HG02973 (cell line): ENCODE measurements around the gene PRX.
"Not testable (repeated sequence)": the region's sequence is repeated elsewhere in the genome, so short reads cannot be mapped to it uniquely, and the experiment has no call there.

Experiments used
- ATAC-seq: cut with Tn5 transposase; IDR thresholded peaks from one replicate; pipeline ENCODE4 v1.9.1; 2021; ENCODE audit warnings: moderate library complexity; ENCODE audit not compliant: unreplicated experiment

The PRX gene

GRCh38 chr19:40393894-40394815 is 19.0 kb downstream of the PRX start:
- no peak for ATAC-seq

DNA sequence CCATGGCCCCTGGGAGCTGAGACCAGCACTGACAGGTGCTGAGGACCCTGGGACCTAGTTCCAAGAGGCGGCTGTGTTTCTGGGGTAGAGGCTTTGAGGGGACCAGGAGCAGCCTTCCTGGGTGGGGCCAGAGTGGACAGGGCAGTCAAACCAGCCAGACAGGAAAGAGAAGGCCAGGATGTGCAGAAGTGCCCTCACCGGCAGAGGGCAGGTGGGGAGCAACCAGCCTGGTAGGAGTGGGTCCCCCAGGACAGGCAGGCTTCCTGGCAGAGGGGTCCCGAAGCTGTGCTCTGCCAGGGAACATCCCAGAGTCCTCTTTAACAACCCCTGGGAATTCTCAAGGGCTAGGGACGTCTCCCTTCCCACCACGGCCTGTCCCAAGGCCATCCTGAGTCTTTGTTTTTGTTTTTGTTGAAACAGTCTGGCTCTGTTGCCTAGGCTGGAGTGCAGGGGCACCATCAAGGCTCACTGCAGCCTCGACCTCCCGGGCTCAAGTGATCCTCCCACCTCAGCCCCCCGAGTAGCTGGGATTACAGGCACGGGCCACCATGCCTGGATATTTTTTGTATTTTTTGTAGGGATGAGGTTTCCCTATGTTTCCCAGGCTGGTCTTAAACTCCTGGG is 20.2 kb downstream of the PRX start:
- no peak for ATAC-seq

DNA sequence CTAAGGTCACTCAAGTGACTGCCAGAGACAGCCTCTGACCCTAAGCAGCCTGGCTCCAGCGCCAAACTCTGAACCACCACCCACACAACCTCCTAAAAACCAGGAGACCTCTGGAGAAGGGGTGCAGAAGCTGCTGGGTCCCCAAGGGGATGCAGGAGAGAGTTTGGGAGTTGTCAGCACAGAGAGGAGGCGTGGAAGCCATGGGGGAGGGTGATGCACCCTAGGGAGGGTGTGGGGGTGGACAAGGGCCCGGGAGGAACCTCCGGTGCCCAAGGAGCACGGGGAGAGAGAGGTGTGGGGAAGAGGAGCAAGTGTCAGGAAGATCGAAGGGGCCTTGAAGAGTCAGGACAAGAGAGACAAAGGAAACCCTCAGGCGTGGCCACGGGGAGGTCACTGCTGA is 21.1 kb downstream of the PRX start:
- ATAC-seq, result no peak

DNA sequence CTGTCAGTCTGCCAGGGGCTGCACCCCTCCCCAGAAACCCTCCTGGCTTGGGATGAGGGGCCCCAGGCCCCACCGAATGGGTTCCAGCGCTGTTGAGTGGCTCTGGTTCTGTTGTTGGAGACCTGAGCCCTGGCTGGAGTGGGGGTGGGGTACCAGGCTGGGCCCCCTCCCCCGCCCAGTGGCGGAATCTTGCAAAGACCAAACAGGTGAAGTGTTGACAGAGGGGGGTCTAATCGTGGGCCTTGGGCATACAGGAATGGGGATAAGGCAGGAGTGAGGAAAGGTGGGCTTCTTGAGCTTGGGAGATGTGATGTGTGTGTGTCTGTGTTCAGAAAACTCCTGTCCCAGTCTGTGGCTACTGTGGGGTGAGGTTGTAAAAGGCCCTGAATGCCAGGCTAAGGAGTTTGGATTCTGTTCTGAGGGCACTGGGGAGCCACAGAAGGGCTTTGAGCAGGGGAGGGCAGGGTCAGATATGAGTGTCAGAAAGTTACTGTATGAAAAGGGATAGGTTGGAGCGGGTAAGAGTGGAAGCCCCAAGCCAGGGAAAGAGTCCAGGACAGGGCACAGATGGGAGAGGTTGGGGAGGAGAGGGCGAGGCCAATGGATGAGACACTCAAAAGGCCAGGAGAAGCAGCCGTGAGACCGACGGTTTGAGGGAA is 23.0 kb downstream of the PRX start, which contains the start of gene HIPK4:
Gene HIPK4, minus strand, starts transcription at position 98 of the 659 bp plus-strand sequence. CDS start 279 bp downstream, outside the sequence.
- ATAC-seq, result no peak

- ATAC-seq, result no peak
Observed at GRCh38 chr19:40389404-40390083, 23.6 kb downstream of the PRX start.

GRCh38 chr19:40388481-40388880 is 24.7 kb downstream of the PRX start:
- no peak for ATAC-seq

- ATAC-seq, result no peak
Observed at GRCh38 chr19:40387155-40387554, 26.0 kb downstream of the PRX start.

GRCh38 chr19:40383668-40384248 is 29.4 kb downstream of the PRX start:
- no peak for ATAC-seq

DNA sequence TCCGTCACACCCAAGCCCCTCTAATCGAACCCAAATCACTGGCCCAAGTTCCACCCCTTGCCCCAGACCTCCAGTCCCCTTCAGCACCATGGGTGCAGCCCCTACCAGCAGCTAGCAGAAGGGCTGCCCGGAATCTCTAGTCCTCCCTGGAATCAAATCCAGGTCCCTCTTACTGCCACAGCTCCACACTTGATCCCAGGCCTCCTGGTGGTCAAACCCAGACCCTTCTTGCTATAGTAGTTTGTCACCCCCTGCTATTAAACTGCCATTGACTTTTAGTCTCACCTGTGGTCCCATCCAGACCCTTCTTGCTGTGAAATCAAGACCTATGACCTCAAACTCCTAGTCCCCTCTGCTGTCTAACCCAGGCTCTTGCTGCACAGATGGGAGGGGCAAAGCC is 31.9 kb downstream of the PRX start:
- no peak for ATAC-seq

GRCh38 chr19:40380199-40381037 is 32.8 kb downstream of the PRX start:
- ATAC-seq, result no peak

DNA sequence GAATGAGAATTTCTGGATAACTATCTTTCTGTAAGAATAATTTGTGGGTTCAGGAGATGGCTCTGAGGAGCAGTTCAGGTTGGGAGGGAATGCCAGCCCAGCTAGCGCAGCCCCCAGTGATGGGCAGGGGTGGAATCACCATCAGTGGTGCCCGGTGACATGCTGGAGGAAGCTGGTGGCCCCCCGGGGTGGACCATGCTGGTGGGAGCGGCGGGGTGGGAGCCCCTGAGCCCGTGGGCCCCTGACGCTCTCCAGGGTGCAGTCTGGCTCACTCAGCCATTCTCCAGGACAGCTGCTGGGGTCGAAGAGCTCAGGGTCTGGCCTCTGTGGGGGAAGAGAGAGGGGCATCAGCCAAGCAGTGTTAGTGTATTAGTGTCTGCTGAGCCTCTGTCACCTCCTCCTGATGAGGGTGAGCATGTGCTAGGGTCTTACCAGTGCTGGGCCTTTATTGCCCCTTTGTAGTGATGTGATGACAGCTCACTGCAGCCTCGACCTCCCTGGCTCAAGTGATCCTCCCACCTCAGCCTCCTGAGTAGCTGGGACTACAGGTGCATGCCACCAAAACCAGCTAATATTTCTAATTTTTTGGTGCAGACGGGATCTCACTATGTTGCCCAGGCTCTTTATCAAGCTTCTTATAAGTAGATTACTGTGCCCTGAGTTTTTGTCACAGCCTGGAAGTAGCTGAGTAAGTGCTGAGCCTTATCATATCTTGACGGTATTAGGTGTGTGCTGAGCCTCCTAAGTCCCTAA is 33.6 kb downstream of the PRX start:
- no peak for ATAC-seq

DNA sequence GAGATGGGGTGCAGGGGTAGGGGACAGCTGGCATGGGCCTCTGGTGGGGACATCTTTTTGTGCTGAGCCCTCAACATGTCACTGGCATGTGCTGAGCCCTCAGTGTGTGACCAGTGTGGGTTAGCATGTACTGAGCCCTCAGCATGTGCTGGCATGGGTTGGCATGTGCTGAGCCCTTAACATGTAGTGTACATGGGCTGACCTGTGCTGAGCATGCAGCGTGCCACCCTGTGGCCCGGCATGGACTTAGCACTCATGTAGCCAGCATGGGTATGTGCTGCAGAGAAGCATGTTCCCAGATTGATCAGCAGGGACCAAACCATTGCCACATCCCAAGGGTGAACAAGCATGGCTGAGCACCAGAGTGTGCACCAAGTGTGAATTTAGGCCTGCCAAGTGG is 34.7 kb downstream of the PRX start:
- ATAC-seq, result no peak

DNA sequence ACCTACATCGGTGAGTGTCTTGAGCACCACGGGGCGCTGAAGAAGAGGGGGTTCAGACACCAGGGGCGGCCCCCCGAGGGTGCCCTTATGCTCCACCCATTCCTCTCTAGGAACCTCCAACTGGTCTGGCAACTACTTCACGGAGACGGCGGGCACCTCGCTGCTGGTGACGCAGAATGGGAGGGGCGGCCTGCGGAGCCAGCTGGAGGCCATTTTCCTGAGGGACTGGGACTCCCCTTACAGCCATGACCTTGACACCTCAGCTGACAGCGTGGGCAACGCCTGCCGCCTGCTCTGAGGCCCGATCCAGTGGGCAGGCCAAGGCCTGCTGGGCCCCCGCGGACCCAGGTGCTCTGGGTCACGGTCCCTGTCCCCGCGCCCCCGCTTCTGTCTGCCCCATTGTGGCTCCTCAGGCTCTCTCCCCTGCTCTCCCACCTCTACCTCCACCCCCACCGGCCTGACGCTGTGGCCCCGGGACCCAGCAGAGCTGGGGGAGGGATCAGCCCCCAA is 35.2 kb downstream of the PRX start:
- ATAC-seq, result no peak

DNA sequence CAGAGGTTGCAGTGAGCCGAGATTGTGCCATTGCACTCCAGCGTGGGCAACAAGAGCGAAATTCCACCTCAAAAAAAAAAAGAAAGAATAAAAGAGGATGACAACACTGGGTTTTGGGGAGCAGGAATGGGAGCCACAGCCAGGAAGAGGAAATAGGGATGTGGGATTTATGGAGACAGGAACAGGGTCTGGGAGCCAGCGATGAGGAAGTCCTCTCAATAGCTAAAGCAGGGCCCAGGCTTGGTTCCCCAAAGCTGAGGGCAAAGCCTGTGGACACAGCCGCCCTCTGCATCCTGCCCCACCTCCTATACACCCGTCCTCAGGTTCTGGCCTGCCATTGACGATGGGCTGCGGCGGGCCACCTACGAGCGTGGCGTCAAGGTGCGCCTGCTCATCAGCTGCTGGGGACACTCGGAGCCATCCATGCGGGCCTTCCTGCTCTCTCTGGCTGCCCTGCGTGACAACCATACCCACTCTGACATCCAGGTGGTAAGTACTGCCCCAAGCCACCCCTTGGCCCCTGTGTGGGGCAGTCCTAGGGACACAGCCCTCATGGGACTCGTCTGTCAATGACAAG is 36.8 kb downstream of the PRX start:
- ATAC-seq, result no peak

- ATAC-seq, result no peak
Observed at GRCh38 chr19:40374084-40374483, 39.1 kb downstream of the PRX start.

GRCh38 chr19:40371802-40372122 is 41.4 kb downstream of the PRX start:
- no peak for ATAC-seq

DNA sequence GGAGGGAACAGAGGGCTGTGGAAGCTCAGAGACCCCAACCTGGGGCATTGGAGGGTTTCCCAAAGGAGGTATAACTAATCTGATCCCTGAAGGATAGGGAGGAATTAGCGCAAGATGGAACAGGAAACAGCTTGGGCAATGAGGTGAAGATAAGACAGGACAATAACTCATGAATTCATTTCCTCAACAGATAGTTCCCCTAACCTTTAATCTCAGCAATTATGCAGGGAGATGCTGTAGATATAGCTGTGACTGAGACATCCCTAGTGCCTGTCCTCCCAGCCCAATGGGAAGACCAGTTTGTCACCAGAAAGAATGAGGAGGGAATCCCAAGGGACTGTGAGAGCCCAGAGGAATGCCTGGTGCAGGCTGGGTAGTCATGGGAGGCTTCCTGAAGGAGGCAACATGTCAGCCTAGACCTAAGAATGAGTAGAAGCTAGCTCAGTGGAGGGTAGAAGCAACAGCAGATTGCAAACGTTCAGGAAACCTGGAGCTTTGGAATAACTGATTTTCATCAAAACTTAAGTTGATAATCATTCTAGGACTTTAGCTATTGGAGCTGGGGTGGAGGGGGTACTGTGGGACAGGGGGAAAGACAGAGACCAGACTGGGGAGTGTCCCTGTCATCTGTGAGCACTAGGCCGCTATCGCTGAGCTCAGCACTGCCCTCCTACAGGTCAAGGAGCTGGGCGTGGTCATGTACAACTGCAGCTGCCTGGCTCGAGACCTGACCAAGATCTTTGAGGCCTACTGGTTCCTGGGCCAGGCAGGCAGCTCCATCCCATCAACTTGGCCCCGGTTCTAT is 42.0 kb downstream of the PRX start:
- ATAC-seq, result no peak

DNA sequence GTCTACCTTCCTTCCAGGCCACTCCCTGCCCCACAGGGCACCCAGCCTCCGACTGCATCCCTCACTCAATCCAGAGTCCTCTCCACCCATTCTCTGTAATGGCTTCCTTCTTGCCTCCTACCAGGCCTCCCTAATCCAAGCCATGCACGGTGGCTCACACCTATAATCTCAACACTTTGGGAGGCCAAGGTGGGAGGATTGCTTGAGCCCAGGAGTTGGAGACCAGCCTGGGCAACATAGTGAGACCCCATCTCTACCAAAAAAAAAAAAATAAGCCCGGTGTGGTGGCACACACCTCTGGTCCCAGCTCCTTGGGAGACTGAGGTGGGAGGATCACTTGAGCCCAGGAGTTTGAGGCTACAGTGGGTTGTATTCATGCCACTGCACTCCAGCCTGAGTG is 42.9 kb downstream of the PRX start:
- ATAC-seq, result not testable (repeated sequence)
